GM19043 (cell line): ENCODE data around the gene TYW5.

Source experiments
- ATAC-seq: cut with Tn5 transposase; IDR thresholded peaks from one replicate; pipeline ENCODE4 v1.9.1; 2021; ENCODE audit warnings: low read depth; ENCODE audit not compliant: unreplicated experiment

TYW5 gene

GRCh38 chr2:199975273-199975895 is 20.1 kb upstream of the TYW5 start:
- ATAC-seq, result no peak

GRCh38 chr2:199973703-199974102 is 18.4 kb upstream of the TYW5 start:
- ATAC-seq, result no peak

- ATAC-seq, result no peak
These were observed 16.9 kb upstream of the TYW5 start for GRCh38 chr2:199972088-199972626.

GRCh38 chr2:199968126-199968525 is 12.8 kb upstream of the TYW5 start:
- ATAC-seq, result no peak

DNA sequence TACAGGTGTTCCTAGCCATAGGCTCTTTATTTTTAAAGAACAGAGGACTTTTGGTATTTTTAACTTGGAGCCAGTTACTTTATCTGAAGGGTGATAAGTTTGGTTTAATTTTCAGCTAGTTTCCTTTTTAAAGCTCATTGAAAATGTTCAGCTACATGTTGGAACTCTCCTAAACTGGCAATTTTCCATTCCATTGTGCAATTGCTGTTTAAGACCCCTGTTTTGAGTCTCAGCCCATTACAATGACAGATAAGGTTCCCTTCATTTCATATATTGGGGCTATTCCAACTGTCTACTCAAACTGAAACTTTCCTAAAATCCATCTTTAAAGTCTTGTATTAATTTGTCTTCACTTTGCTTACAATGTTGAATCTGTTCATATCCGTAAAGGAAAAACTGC is 11.7 kb upstream of the TYW5 start:
- no peak for ATAC-seq

GRCh38 chr2:199966405-199966804 is 11.1 kb upstream of the TYW5 start:
- ATAC-seq, result no peak

DNA sequence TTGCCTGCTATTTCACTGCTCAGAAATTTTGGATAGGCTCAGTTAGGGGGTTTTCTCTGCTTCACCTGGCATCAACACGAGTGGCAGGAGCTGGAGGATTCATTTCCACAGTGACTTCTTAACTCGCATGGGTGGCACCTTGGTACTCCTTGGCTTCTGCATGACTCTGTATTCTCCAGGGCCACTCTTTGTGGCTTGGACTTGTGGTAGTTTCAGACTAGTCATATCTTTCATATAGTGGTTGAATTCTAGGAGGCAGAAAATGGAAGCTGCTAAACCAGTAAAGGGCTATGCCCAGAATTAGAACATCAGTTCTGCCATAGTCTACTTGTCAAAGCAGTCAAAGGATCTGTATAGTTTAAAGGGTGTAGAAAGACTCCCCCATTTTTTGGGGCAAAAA is 6.9 kb upstream of the TYW5 start:
- no peak for ATAC-seq

DNA sequence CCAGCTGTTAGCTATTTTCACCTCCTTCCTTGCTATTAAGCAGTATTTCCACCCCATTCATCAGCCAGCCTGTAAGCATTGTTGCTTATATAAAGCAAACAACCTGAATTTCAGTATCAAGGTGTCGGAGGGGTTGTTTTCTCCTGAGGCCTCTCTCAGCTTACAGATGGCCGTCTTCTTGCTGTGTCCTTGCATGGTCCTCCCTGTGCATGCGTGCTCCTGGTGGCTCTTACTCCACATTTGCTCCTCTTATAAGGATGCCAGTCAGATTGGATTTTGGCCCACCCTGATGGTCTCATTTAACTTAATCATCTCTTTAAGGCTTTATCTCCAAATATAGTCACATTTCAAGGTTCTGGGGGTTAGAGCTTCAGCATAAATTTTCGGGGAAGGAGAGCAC is 2.7 kb upstream of the TYW5 start:
- no peak for ATAC-seq

GRCh38 chr2:199956062-199956380 is 730 bp upstream of the TYW5 start:
- ATAC-seq, result no peak

GRCh38 chr2:199955007-199955338 is 318 bp downstream of the TYW5 start:
- ATAC-seq, result peak; percentile 42

DNA sequence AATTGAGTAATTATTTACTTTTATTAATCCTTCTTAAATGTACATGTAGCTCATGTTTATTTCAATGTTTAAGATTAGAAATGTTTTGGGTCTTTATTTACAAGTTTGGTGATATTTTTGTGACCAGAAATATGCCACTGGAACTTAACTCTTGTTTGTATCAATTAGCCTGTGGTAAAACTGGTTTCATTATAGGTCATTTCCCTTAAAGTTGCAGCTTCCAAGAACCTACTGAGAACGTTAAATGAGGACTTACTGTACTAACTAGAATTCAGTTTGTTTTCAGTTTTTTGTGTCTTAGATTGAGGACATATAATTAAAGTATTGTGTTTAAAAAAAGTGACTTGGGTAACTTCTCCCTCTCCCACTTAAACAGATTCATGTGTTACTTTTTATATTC is 4.3 kb downstream of the TYW5 start:
- ATAC-seq, result no peak

- no peak for ATAC-seq
These were observed 4.9 kb downstream of the TYW5 start for GRCh38 chr2:199950396-199950795.

- no peak for ATAC-seq
These were observed 8.5 kb downstream of the TYW5 start for GRCh38 chr2:199946836-199947235.

DNA sequence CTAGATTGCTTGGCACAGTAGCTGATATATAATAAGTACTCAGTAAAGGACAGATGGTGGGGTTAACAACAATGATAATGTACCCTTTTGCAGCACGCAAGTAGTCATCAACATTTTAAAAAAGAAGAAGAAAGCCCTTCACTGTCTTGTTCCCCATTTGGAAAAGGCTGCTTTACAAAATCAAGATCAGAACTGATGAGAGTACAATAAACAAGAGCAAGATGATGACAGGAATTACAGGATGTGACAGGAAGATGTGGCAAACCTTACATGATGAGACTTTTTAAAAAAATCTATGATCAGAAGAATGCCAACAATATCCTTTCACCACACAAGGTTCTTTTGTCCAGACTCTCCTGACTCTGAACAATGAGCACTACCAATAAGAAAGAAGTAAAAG is 9.1 kb downstream of the TYW5 start:
- no peak for ATAC-seq

GRCh38 chr2:199943373-199943772 is 11.9 kb downstream of the TYW5 start:
- ATAC-seq, result no peak

- ATAC-seq, result no peak
These were observed 14.9 kb downstream of the TYW5 start for GRCh38 chr2:199940373-199940772.

DNA sequence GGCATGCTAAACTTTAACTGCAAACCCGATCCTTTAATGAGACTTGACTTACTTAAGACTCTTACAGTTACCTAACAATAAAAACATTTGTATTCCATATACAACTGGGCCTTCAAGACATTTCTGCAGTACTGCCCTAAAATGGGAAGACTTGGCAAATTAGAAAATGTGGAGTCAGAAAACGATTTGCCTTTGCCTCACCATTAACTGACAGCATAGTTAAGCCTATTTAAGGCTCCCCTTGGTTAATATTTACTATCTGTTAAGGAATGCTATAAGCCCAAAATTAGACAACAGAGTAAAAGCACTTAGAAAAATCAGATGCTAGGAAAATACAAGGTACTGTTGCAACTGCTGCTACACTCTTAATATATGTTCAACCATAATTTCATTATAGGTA is 18.7 kb downstream of the TYW5 start:
- ATAC-seq, result no peak

DNA sequence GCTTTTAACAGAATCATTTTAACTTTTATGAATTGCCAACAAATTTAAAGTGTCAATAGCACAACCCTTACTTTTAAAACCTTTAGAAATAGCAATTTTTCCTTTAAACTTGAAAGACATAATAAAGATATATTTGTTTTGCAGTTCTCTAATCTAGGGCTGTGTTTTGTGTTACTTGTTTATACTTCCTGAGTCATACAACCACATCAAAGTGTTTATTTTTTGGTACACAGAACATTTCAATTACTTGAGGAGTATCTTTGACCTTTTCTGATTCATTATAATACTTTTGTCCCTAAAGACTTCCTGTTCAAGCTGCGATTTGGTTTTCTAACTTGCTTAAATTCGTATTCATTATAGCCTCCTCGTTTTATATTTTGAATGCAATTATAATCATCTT is 21.8 kb downstream of the TYW5 start:
- no peak for ATAC-seq

- ATAC-seq, result no peak
These were observed 22.9 kb downstream of the TYW5 start for GRCh38 chr2:199932312-199932855.

DNA sequence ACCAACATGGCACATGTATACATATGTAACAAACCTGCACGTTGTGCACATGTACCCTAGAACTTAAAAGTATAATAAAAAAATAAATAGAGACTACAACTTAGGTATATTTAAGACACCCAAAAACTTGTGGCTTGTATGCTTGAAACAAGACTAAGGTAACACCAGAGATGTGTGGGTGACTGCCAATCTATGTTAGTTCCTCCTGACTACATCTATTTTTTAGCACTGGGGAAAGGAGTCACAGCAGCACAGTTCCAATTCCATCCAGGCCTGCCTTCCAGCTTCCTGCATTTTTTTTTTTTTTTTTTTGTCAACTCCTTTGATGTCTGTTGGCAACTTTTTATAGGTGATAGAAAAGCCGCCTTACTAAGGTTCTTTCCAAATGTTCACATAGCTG is 26.0 kb downstream of the TYW5 start:
- ATAC-seq, result no peak

- no peak for ATAC-seq
These were observed 26.7 kb downstream of the TYW5 start for GRCh38 chr2:199928626-199929025.

DNA sequence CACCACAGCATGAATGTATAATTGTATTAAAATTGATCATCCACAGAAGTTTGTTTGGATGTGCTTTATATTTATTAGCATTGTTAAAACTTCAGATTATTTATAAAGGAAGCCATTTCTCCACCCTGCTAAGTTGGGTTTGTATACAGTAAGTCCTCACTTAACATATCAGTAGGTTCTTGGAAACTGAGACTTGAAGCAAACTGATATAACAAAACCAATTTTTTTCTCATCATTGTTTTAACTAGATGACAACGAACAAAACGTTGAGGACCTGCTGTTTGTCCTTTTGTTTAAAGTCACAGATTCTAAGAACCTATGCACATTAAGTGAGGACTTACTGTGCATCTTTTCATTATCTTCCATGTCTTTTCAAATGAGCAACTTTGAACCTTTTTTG is 27.1 kb downstream of the TYW5 start:
- ATAC-seq, result no peak

DNA sequence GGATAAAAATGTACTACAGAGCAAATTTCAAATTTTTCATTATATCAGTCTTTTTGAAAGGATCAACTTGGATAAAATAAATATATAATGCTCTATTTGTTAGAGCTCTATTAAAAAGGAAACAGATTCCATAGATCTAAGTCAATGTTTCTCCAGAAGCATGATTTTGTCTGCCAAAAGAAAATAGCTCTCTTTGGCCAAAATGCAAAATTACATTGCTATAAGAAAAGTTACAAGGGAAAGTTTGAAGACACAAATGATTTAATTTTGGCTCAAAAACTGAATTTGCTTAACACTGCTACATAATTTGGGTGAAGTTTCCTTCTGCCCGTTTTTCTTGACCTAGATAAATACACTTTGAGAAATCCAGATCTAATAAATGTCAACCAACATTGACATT is 28.5 kb downstream of the TYW5 start:
- no peak for ATAC-seq
